ENCODE results near the gene PCARE.
"Not testable (repeated sequence)": the region's sequence is repeated elsewhere in the genome, so short reads cannot be mapped to it uniquely, and the experiment has no call there.

Gene PCARE

GRCh38 chr2:29110916-29111535, 36.7 kb upstream of the PCARE start:
- no peak for TF ChIP-seq TARDBP (IDR thresholded peaks at IDR 0.05)
- TF ChIP-seq NFRKB (IDR thresholded peaks at IDR 0.05), result no peak
- TF ChIP-seq HDGF (IDR thresholded peaks at IDR 0.05; ENCODE audit: borderline replicate concordance), result no peak
- TF ChIP-seq FOXA1 (IDR thresholded peaks at IDR 0.05), result no peak
- TF ChIP-seq PKNOX1 (IDR thresholded peaks at IDR 0.05), result no peak
- no peak for TF ChIP-seq ARNT (IDR thresholded peaks at IDR 0.05)
- no peak for TF ChIP-seq SUZ12 (IDR thresholded peaks at IDR 0.05)
- TF ChIP-seq CTBP1 (IDR thresholded peaks at IDR 0.05; ENCODE audit: borderline replicate concordance), result no peak
- no peak for TF ChIP-seq ELF4 (IDR thresholded peaks at IDR 0.05)
- no peak for TF ChIP-seq FOXK2 (IDR thresholded peaks at IDR 0.05)
- no peak for TF ChIP-seq ZNF384 (IDR thresholded peaks at IDR 0.05)
- TF ChIP-seq FOXM1 (IDR thresholded peaks at IDR 0.05; ENCODE audit: borderline replicate concordance), result no peak
- no peak for TF ChIP-seq LEF1 (IDR thresholded peaks at IDR 0.05; ENCODE audit: borderline replicate concordance)
- TF ChIP-seq SP1 (IDR thresholded peaks at IDR 0.05), result no peak
- no peak for TF ChIP-seq BHLHE40 (IDR thresholded peaks at IDR 0.05; ENCODE audit: borderline replicate concordance)
- TF ChIP-seq L3MBTL2 (conservative IDR thresholded peaks at IDR 0.05), result no peak
- POLR2A ChIA-PET, result no interaction called here
- CTCF ChIA-PET, result no interaction called here
- DNase-seq (ENCODE audit: extremely low spot score), result no peak

GRCh38 chr2:29109246-29109645, 34.9 kb upstream of the PCARE start:
- DNase-seq (ENCODE audit: extremely low spot score), result no peak
- ChIA-PET POLR2A (no interaction called here), CTCF (no interaction called here)
- TF ChIP-seq ELF4 (IDR thresholded peaks at IDR 0.05) (no peak), TARDBP (IDR thresholded peaks at IDR 0.05) (no peak), BHLHE40 (IDR thresholded peaks at IDR 0.05; ENCODE audit: borderline replicate concordance) (no peak), HDGF (IDR thresholded peaks at IDR 0.05; ENCODE audit: borderline replicate concordance) (no peak), CTBP1 (IDR thresholded peaks at IDR 0.05; ENCODE audit: borderline replicate concordance) (no peak), FOXM1 (IDR thresholded peaks at IDR 0.05; ENCODE audit: borderline replicate concordance) (no peak), ZNF384 (IDR thresholded peaks at IDR 0.05) (no peak), PKNOX1 (IDR thresholded peaks at IDR 0.05) (no peak), SP1 (IDR thresholded peaks at IDR 0.05) (no peak), ARNT (IDR thresholded peaks at IDR 0.05) (no peak), LEF1 (IDR thresholded peaks at IDR 0.05; ENCODE audit: borderline replicate concordance) (no peak), FOXA1 (IDR thresholded peaks at IDR 0.05) (no peak), SUZ12 (IDR thresholded peaks at IDR 0.05) (no peak), L3MBTL2 (conservative IDR thresholded peaks at IDR 0.05) (no peak), NFRKB (IDR thresholded peaks at IDR 0.05) (no peak), FOXK2 (IDR thresholded peaks at IDR 0.05) (no peak)

GRCh38 chr2:29108225-29108624, 33.9 kb upstream of the PCARE start:
- CTCF ChIA-PET, result no interaction called here
- TF ChIP-seq NFRKB (IDR thresholded peaks at IDR 0.05), result no peak
- POLR2A ChIA-PET, result no interaction called here
- DNase-seq (ENCODE audit: extremely low spot score), result no peak

GRCh38 chr2:29107547-29107946, 33.2 kb upstream of the PCARE start:
- CTCF ChIA-PET; DNase-seq (ENCODE audit: extremely low spot score): not testable (repeated sequence)
- POLR2A ChIA-PET, result interaction anchor here (0.9 kb wide), 1 partner anchor 9 kb away, joined by 4 read pairs; no protein-coding TSS in a partner anchor

GRCh38 chr2:29106980-29107388, 32.7 kb upstream of the PCARE start:
- no peak for DNase-seq (ENCODE audit: extremely low spot score)
- ChIA-PET CTCF (no interaction called here), POLR2A (interaction anchor here (0.9 kb wide), 1 partner anchor 9 kb away, joined by 4 read pairs; no protein-coding TSS in a partner anchor)
- TF ChIP-seq FOXM1 (IDR thresholded peaks at IDR 0.05; ENCODE audit: borderline replicate concordance) (no peak), FOXA1 (IDR thresholded peaks at IDR 0.05) (no peak), ARNT (IDR thresholded peaks at IDR 0.05) (no peak), ELF4 (IDR thresholded peaks at IDR 0.05) (no peak), PKNOX1 (IDR thresholded peaks at IDR 0.05) (no peak)

GRCh38 chr2:29106256-29106655, 31.9 kb upstream of the PCARE start:
- TF ChIP-seq ZNF384 (IDR thresholded peaks at IDR 0.05) (no peak), FOXK2 (IDR thresholded peaks at IDR 0.05) (no peak), ARNT (IDR thresholded peaks at IDR 0.05) (no peak), HDGF (IDR thresholded peaks at IDR 0.05; ENCODE audit: borderline replicate concordance) (no peak), TARDBP (IDR thresholded peaks at IDR 0.05) (no peak), FOXM1 (IDR thresholded peaks at IDR 0.05; ENCODE audit: borderline replicate concordance) (no peak), FOXA1 (IDR thresholded peaks at IDR 0.05) (no peak), L3MBTL2 (conservative IDR thresholded peaks at IDR 0.05) (no peak), BHLHE40 (IDR thresholded peaks at IDR 0.05; ENCODE audit: borderline replicate concordance) (no peak), LEF1 (IDR thresholded peaks at IDR 0.05; ENCODE audit: borderline replicate concordance) (no peak), SP1 (IDR thresholded peaks at IDR 0.05) (no peak), SUZ12 (IDR thresholded peaks at IDR 0.05) (no peak), CTBP1 (IDR thresholded peaks at IDR 0.05; ENCODE audit: borderline replicate concordance) (no peak), PKNOX1 (IDR thresholded peaks at IDR 0.05) (no peak), NFRKB (IDR thresholded peaks at IDR 0.05) (no peak), ELF4 (IDR thresholded peaks at IDR 0.05) (no peak)
- no peak for DNase-seq (ENCODE audit: extremely low spot score)
- ChIA-PET CTCF (no interaction called here), POLR2A (interaction anchor here (0.9 to 1.9 kb wide), 2 partner anchors 10 kb away, joined by 4 read pairs; no protein-coding TSS in a partner anchor)

Measured in HEK293T (cell line).